K562 (cell line): Measurements from ENCODE around the gene HDAC7. TPM values are rescaled to one million over a fixed set of nuclear protein-coding genes. Genes with fewer than 3 reads are reported as not detected.

Experiments used
- HDAC2 ChIP-seq: fragments of 450-650 bp; IDR thresholded peaks from 2 replicates; pipeline ENCODE4 v1.6.1; 2016; ENCODE audit warnings: mild to moderate bottlenecking
- KDM1A ChIP-seq, 2 experiments: fragments of 450-650 bp; IDR thresholded peaks; 2 replicates each; pipeline ENCODE4 v1.6.1; 2016; ENCODE audit warnings: mild to moderate bottlenecking in 2 of 2
- RBM25 ChIP-seq: fragments of 200-400 bp; formaldehyde crosslinking; IDR thresholded peaks from 2 replicates; pipeline ENCODE4 v1.6.1; 2018; ENCODE audit warnings: low read length, low read depth, moderate library complexity; ENCODE audit not compliant: severe bottlenecking
- ZFPM2 ChIP-seq: fragments of 250-450 bp; sonication (Bioruptor Pico); IDR thresholded peaks from 2 replicates; pipeline ENCODE4 v1.5.1; 2022; ENCODE audit warnings: mild to moderate bottlenecking
- ZNF584 ChIP-seq: fragments of 200-800 bp; sonication (Bioruptor generic); IDR thresholded peaks from 2 replicates; pipeline ENCODE4 v1.6.1; 2016; ENCODE audit warnings: low read depth, mild to moderate bottlenecking, missing genetic modification characterization, missing compliant biosample characterization
- ZNF785 ChIP-seq: fragments of 250-450 bp; sonication (Bioruptor Pico); IDR thresholded peaks from 2 replicates; pipeline ENCODE4 v1.4.0; 2020; ENCODE audit warnings: mild to moderate bottlenecking
- ZNF79 ChIP-seq: fragments of 250-450 bp; sonication (Bioruptor Pico); IDR thresholded peaks from 2 replicates; pipeline ENCODE4 v1.4.0; 2020; ENCODE audit warnings: low read depth, mild to moderate bottlenecking, moderate library complexity
- polyA plus RNA-seq, 8 experiments: library from polyadenylated mRNA; depleted of rRNA in 4 of 8; stranded (reverse) in 5 of 8; unstranded in 3 of 8; fragments of >200 nt; fragmentation: Nextera tagmentation in 2 of 8; fragmentation: Illumina TruSeq in 1 of 8; extraction: Ambion mirVana in 2 of 8; extraction: Trizol in 1 of 8; gene quantifications; 2 replicates each; pipeline versions ENCODE4 v1.2.1 to v1.2.3, GENCODE V29; 2011 to 2014; ENCODE audit warnings: inconsistent platforms in 1 of 8, missing spikeins in 1 of 8
- total RNA-seq, 7 experiments: library from RNA; depleted of rRNA in 6 of 7; stranded (reverse); fragments of >200 nt in 6 of 7; fragmentation: Illumina TruSeq in 2 of 7; extraction: Trizol in 2 of 7; gene quantifications; 2 replicates each; pipeline versions ENCODE4 v1.2.1 to v1.2.3, GENCODE V29; 2011 to 2021; ENCODE audit warnings: low replicate concordance in 1 of 7
- TF ChIP-seq, protein P1 (sequence below): fragments of 450-650 bp; IDR thresholded peaks from 2 replicates; pipeline ENCODE4 v1.6.1; 2018; ENCODE audit not compliant: partially characterized antibody
- TF ChIP-seq, protein P2 (sequence below), 2 experiments: IDR thresholded peaks; 2 replicates each; pipeline ENCODE4 v1.6.1; 2011; ENCODE audit warnings: borderline replicate concordance in 1 of 2, control low read depth in 1 of 2, low read depth in 1 of 2, low read length in 1 of 2, mild to moderate bottlenecking in 1 of 2, mixed read lengths in 1 of 2, moderate library complexity in 1 of 2; ENCODE audit not compliant: insufficient read depth in 1 of 2, insufficient read length in 1 of 2, poor library complexity in 1 of 2, severe bottlenecking in 1 of 2; ENCODE audit errors: extremely low read depth in 1 of 2

The HDAC7 gene
- total and polyA plus RNA-seq, 9 of the 15 experiments (the other 6 are each of a cell fraction or from before 2014, with no cell fraction given), result 2.5 to 129 (median 31.1) TPM

DNA sequence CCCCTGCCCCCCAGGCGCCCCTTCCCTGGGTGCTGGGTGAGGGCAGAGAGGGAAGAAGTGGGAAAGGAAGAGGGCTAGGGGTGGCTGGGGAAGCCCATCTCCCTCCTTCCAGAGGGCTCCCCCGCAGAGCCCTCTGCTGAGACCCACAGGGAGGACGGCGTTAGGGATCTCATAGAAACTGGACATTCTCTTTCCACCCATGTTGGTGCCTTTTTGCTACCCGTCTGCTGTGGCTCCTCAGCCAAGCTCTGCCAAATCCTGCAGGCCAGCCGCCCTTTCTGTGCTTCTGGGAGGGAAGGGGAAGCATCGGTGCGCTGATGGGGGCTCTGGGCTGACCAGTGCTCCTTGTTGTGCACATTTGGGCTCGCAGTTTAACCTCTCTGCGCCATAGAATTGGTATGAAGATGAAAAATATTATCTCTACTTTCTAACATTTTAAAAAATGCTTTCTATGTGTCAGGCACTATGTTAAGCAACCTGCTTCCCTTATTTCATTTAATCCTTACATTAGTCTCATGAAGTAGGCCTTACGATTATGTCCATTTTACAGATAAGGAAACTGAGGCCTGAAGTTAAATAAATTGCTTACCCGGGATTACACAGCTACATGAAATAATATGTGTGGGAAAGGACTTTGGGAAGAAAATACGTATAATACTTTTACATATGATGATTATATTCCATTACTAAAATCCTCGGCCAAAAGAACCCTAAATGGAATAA is 45.7 kb downstream of the HDAC7 start (continued):
- TF ChIP-seq, protein P1, sequence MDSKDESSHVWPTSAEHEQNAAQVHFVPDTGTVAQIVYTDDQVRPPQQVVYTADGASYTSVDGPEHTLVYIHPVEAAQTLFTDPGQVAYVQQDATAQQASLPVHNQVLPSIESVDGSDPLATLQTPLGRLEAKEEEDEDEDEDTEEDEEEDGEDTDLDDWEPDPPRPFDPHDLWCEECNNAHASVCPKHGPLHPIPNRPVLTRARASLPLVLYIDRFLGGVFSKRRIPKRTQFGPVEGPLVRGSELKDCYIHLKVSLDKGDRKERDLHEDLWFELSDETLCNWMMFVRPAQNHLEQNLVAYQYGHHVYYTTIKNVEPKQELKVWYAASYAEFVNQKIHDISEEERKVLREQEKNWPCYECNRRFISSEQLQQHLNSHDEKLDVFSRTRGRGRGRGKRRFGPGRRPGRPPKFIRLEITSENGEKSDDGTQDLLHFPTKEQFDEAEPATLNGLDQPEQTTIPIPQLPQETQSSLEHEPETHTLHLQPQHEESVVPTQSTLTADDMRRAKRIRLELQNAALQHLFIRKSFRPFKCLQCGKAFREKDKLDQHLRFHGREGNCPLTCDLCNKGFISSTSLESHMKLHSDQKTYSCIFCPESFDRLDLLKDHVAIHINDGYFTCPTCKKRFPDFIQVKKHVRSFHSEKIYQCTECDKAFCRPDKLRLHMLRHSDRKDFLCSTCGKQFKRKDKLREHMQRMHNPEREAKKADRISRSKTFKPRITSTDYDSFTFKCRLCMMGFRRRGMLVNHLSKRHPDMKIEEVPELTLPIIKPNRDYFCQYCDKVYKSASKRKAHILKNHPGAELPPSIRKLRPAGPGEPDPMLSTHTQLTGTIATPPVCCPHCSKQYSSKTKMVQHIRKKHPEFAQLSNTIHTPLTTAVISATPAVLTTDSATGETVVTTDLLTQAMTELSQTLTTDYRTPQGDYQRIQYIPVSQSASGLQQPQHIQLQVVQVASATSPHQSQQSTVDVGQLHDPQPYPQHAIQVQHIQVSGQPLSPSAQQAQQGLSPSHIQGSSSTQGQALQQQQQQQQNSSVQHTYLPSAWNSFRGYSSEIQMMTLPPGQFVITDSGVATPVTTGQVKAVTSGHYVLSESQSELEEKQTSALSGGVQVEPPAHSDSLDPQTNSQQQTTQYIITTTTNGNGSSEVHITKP, result peak; percentile 8
- TF ChIP-seq ZFPM2 (CRISPR knock-in tag) (no peak), ZNF584 (CRISPR knock-in tag) (no peak), RBM25 (peak; percentile 98), KDM1A (IDR thresholded peaks at IDR 0.05) (peak; percentile 88 to 90), ZNF79 (CRISPR knock-in tag) (no peak), ZNF785 (CRISPR knock-in tag) (no peak), HDAC2 (peak; percentile 70)
- TF ChIP-seq, protein P2, sequence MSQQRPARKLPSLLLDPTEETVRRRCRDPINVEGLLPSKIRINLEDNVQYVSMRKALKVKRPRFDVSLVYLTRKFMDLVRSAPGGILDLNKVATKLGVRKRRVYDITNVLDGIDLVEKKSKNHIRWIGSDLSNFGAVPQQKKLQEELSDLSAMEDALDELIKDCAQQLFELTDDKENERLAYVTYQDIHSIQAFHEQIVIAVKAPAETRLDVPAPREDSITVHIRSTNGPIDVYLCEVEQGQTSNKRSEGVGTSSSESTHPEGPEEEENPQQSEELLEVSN (IDR thresholded peaks at IDR 0.05; ENCODE audit: borderline replicate concordance in 1 of 2, extremely low read depth in 1 of 2, insufficient read depth in 1 of 2, insufficient read length in 1 of 2, low read depth in 1 of 2, low read length in 1 of 2, poor library complexity in 1 of 2, severe bottlenecking in 1 of 2), result peak in 1 of 2 experiments; percentile 0
